Astrocyte (in vitro differentiated cells and primary cell): ENCODE results near the gene TAF8.

Experiments
- CTCF ChIP-seq: IDR thresholded peaks from 2 replicates; pipeline ENCODE4 v1.5.1; 2011; ENCODE audit warnings: low read depth, mild to moderate bottlenecking, inconsistent platforms, low read length, moderate library complexity; ENCODE audit not compliant: insufficient read depth
- EZH2 ChIP-seq: IDR thresholded peaks from 2 replicates; pipeline ENCODE4 v1.6.1; 2012; ENCODE audit warnings: mild to moderate bottlenecking, low read length, inconsistent platforms; ENCODE audit not compliant: insufficient read depth

GRCh38 chr6:42071881-42072583 is 21.7 kb downstream of the TAF8 start:
- TF ChIP-seq CTCF (no peak), EZH2 (no peak)
